ENCODE measurements around the gene EPM2A.

The EPM2A gene

GRCh38 chr6:145729887-145730286 lies 5.4 kb downstream of the EPM2A start:
- H2AFZ ChIP-seq (ENCODE audit: low read depth, low read length, severe bottlenecking) = no peak overlapping the region
- H3F3A ChIP-seq (ENCODE audit: insufficient read depth) = peaks cover 12% of the 10 kb centered on the region; the same call in 1 of the 2 replicates
- 0 out of 2 replicates have a peak, but pooled peaks cover 9% of the 10 kb centered on the region for H3K36me3 ChIP-seq (ENCODE audit: low read length)
- H3K4me3 ChIP-seq (ENCODE audit: insufficient read depth, low read length, poor library complexity, severe bottlenecking) = no peak overlapping the region
- H3K79me2 ChIP-seq (ENCODE audit: insufficient read depth, low read length) = peaks cover 9% of the 10 kb centered on the region; the same call in 1 of the 2 replicates
- no peak for TF ChIP-seq CTCF (IDR thresholded peaks at IDR 0.05; ENCODE audit: insufficient read depth, low read length, poor library complexity, severe bottlenecking)
- no peak for TF ChIP-seq EZH2phosphoT487 (conservative IDR thresholded peaks at IDR 0.05; ENCODE audit: low read length)
- no peaks in the 10 kb centered on the region for H3K27me3 ChIP-seq (ENCODE audit: low read length)
- no peaks in the 10 kb centered on the region for H3K9me2 ChIP-seq (replicated peaks; ENCODE audit: insufficient read depth, low read length)
- H3K9ac ChIP-seq (ENCODE audit: low read length) = no peak overlapping the region
- peaks cover 13% of the 10 kb centered on the region; the same call in 1 of the 2 replicates for H3K9me3 ChIP-seq (ENCODE audit: insufficient read depth, low read length)
- no peaks in the 10 kb centered on the region for H4K20me1 ChIP-seq (ENCODE audit: low read depth, low read length)
- H3K4me2 ChIP-seq (ENCODE audit: low read depth, low read length, poor library complexity, severe bottlenecking) = no peak overlapping the region
- H3K27ac ChIP-seq (ENCODE audit: low read depth, low read length) = no peak overlapping the region

- no peaks in the 10 kb centered on the region for H3K27me3 ChIP-seq (ENCODE audit: low read length)
- no peak overlapping the region for H3K27ac ChIP-seq (ENCODE audit: low read depth, low read length)
- 0 out of 2 replicates have a peak, but pooled peaks cover 9% of the 10 kb centered on the region for H3K36me3 ChIP-seq (ENCODE audit: low read length)
- H3K9me3 ChIP-seq (ENCODE audit: insufficient read depth, low read length) = peaks cover 13% of the 10 kb centered on the region; the same call in 1 of the 2 replicates
- H3K4me2 ChIP-seq (ENCODE audit: low read depth, low read length, poor library complexity, severe bottlenecking) = no peak overlapping the region
- TF ChIP-seq EZH2phosphoT487 (conservative IDR thresholded peaks at IDR 0.05; ENCODE audit: low read length) (no peak), CTCF (IDR thresholded peaks at IDR 0.05; ENCODE audit: insufficient read depth, low read length, poor library complexity, severe bottlenecking) (no peak)
- no peaks in the 10 kb centered on the region for H4K20me1 ChIP-seq (ENCODE audit: low read depth, low read length)
- H3K9me2 ChIP-seq (replicated peaks; ENCODE audit: insufficient read depth, low read length) = no peaks in the 10 kb centered on the region
- H3K79me2 ChIP-seq (ENCODE audit: insufficient read depth, low read length) = 0 out of 2 replicates have a peak, but pooled peaks cover 9% of the 10 kb centered on the region
- H2AFZ ChIP-seq (ENCODE audit: low read depth, low read length, severe bottlenecking) = no peak overlapping the region
- H3F3A ChIP-seq (ENCODE audit: insufficient read depth) = peaks cover 3% of the 10 kb centered on the region; the same call in 1 of the 2 replicates
- H3K4me3 ChIP-seq (ENCODE audit: insufficient read depth, low read length, poor library complexity, severe bottlenecking) = no peak overlapping the region
- H3K9ac ChIP-seq (ENCODE audit: low read length) = no peak overlapping the region
Observed at GRCh38 chr6:145728444-145729385, 6.6 kb downstream of the EPM2A start.

GRCh38 chr6:145727817-145728388 lies 7.4 kb downstream of the EPM2A start:
- Histone ChIP-seq H3K79me2 (ENCODE audit: insufficient read depth, low read length) (0 out of 2 replicates have a peak, but pooled peaks cover 9% of the 10 kb centered on the region), H3K27ac (ENCODE audit: low read depth, low read length) (no peak overlapping the region), H3K4me2 (ENCODE audit: low read depth, low read length, poor library complexity, severe bottlenecking) (no peak overlapping the region), H3K36me3 (ENCODE audit: low read length) (0 out of 2 replicates have a peak, but pooled peaks cover 9% of the 10 kb centered on the region), H4K20me1 (ENCODE audit: low read depth, low read length) (no peaks in the 10 kb centered on the region), H3K9ac (ENCODE audit: low read length) (no peak overlapping the region), H3F3A (ENCODE audit: insufficient read depth) (no peaks in the 10 kb centered on the region), H3K9me3 (ENCODE audit: insufficient read depth, low read length) (peaks cover 13% of the 10 kb centered on the region; the same call in 1 of the 2 replicates), H3K4me3 (ENCODE audit: insufficient read depth, low read length, poor library complexity, severe bottlenecking) (no peak overlapping the region), H2AFZ (ENCODE audit: low read depth, low read length, severe bottlenecking) (no peak overlapping the region), H3K27me3 (ENCODE audit: low read length) (no peaks in the 10 kb centered on the region), H3K9me2 (replicated peaks; ENCODE audit: insufficient read depth, low read length) (no peaks in the 10 kb centered on the region)
- TF ChIP-seq EZH2phosphoT487 (conservative IDR thresholded peaks at IDR 0.05; ENCODE audit: low read length) (no peak), CTCF (IDR thresholded peaks at IDR 0.05; ENCODE audit: insufficient read depth, low read length, poor library complexity, severe bottlenecking) (no peak)
